ENCODE measurements around the gene CCL23. TPM values are rescaled to one million over a fixed set of nuclear protein-coding genes. Genes with fewer than 3 reads are reported as not detected.

Gene CCL23
- total RNA-seq, 4 donors from 2014 or later: 1.3 to 9.6 (median 2.5) TPM

DNA sequence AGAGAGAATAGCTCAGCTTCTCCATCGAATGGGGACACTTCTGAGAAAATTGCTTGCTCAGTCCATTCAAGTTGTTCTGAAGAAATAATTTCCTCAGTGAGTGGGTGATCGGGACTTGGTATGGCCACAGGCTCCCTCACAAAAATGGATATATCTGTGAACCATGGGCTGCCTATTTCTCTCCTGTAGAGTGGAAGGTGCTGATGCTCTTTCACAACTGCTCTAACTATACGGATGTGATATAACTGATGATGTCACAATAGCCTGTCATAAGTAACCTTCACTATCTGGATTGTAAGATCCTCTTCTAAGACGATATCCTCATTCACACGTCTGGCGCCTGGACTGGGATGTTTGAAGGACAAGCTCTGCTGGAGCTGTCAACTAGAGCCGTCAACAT lies 41.6 kb upstream of the CCL23 start:
- Histone ChIP-seq H3K4me3 (no peak overlapping the region), H3K27ac (replicated peaks in 1 of 4) (no peak overlapping the region), H3K9me3 (no peaks in the 10 kb centered on the region), H3K36me3 (no peaks in the 10 kb centered on the region), H3K27me3 (no peaks in the 10 kb centered on the region), H3K4me1 (no peaks in the 10 kb centered on the region)
- WGBS: 79% methylated on average over 7 of the region's 7 CpGs
- no peak for DNase-seq (ENCODE audit: extremely low spot score)
- TF ChIP-seq CTCF (IDR thresholded peaks at IDR 0.05) (no peak), POLR2A (IDR thresholded peaks at IDR 0.05; ENCODE audit: low read depth) (no peak), POLR2AphosphoS5 (IDR thresholded peaks at IDR 0.05) (no peak), EP300 (IDR thresholded peaks at IDR 0.05) (no peak)
- intact Hi-C loops (cut with DNase I): no loop called here

GRCh38 chr17:36057911-36058310 lies 40.1 kb upstream of the CCL23 start:
- DNase-seq (ENCODE audit: extremely low spot score): no peak
- Histone ChIP-seq H3K9me3 (no peaks in the 10 kb centered on the region), H3K36me3 (no peaks in the 10 kb centered on the region), H3K27ac (replicated peaks in 1 of 4) (no peak overlapping the region), H3K27me3 (no peaks in the 10 kb centered on the region), H3K4me1 (no peaks in the 10 kb centered on the region), H3K4me3 (no peak overlapping the region)
- intact Hi-C loops (cut with DNase I): no loop called here
- TF ChIP-seq EP300 (IDR thresholded peaks at IDR 0.05): no peak
- TF ChIP-seq POLR2AphosphoS5 (IDR thresholded peaks at IDR 0.05): no peak
- TF ChIP-seq POLR2A (IDR thresholded peaks at IDR 0.05; ENCODE audit: low read depth): no peak
- no peak for TF ChIP-seq CTCF (IDR thresholded peaks at IDR 0.05)

GRCh38 chr17:36055921-36056520 lies 38.2 kb upstream of the CCL23 start:
- no peak for DNase-seq (ENCODE audit: extremely low spot score)
- TF ChIP-seq EP300 (IDR thresholded peaks at IDR 0.05): no peak
- TF ChIP-seq CTCF (IDR thresholded peaks at IDR 0.05): no peak
- no peak for TF ChIP-seq POLR2A (IDR thresholded peaks at IDR 0.05; ENCODE audit: low read depth)
- no peak for TF ChIP-seq POLR2AphosphoS5 (IDR thresholded peaks at IDR 0.05)
- Histone ChIP-seq H3K4me1 (no peaks in the 10 kb centered on the region), H3K27me3 (no peaks in the 10 kb centered on the region), H3K36me3 (no peaks in the 10 kb centered on the region), H3K27ac (replicated peaks in 1 of 4) (no peak overlapping the region), H3K4me3 (no peak overlapping the region), H3K9me3 (peaks cover 0 to 13% (median under 1%) of the 10 kb centered on the region in 4 donors)
- WGBS: 77% methylated on average over 4 of the region's 4 CpGs
- intact Hi-C loops (cut with DNase I): no loop called here

- DNase-seq (ENCODE audit: extremely low spot score): no peak
- no peaks in the 10 kb centered on the region for H3K4me1 ChIP-seq
- no peak overlapping the region for H3K4me3 ChIP-seq
- WGBS: 87% methylated on average over 2 of the region's 2 CpGs
- TF ChIP-seq POLR2AphosphoS5 (IDR thresholded peaks at IDR 0.05): no peak
- TF ChIP-seq EP300 (IDR thresholded peaks at IDR 0.05): no peak
- no peak for TF ChIP-seq CTCF (IDR thresholded peaks at IDR 0.05)
- TF ChIP-seq POLR2A (IDR thresholded peaks at IDR 0.05; ENCODE audit: low read depth): no peak
- intact Hi-C loops (cut with DNase I): no loop called here
- no peaks in the 10 kb centered on the region for H3K27me3 ChIP-seq
- peaks cover 0 to 13% (median 8%) of the 10 kb centered on the region in 4 donors for H3K9me3 ChIP-seq
- no peaks in the 10 kb centered on the region for H3K36me3 ChIP-seq
- H3K27ac ChIP-seq (replicated peaks in 1 of 4): no peak overlapping the region
These were observed 37.4 kb upstream of the CCL23 start for GRCh38 chr17:36055171-36055570.

DNA sequence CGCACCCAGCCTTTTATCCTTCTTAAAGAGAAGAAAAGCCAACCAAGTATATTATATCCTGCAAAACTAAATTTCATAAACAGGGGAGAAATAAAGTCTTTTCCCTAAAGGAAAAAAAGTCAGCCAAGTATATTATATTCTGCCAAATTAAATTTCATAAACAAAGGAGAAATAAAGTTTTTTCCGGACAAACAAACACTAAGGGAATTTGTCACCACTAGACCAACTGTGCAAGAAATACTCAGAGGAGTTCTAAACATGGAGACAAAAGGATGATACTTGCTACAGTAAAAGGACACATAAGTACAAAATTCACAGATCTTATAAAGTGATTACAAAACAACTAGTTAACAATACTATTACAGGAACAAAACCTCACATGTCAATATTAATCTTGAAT lies 31.9 kb upstream of the CCL23 start:
- Histone ChIP-seq H3K4me3 (no peak overlapping the region), H3K36me3 (no peaks in the 10 kb centered on the region), H3K9me3 (peaks cover 0 to 32% (median 27%) of the 10 kb centered on the region in 4 donors), H3K27me3 (peaks cover 0 to 9% (median 0%) of the 10 kb centered on the region in 4 donors), H3K4me1 (no peaks in the 10 kb centered on the region), H3K27ac (replicated peaks in 1 of 4) (no peak overlapping the region)
- TF ChIP-seq POLR2A (IDR thresholded peaks at IDR 0.05; ENCODE audit: low read depth) (no peak), EP300 (IDR thresholded peaks at IDR 0.05) (no peak), POLR2AphosphoS5 (IDR thresholded peaks at IDR 0.05) (no peak), CTCF (IDR thresholded peaks at IDR 0.05) (no peak)
- WGBS: 99% methylated on average over 2 of the region's 2 CpGs
- intact Hi-C loops (cut with DNase I): no loop called here
- no peak for DNase-seq (ENCODE audit: extremely low spot score)
